GM12874 (cell line): ENCODE data around the gene CSNK1G2.

Experiments used
- CTCF ChIP-seq: IDR thresholded peaks from 2 replicates; pipeline ENCODE4 v1.5.1; 2011; ENCODE audit warnings: low read depth, mild to moderate bottlenecking, control low read depth, low read length, moderate library complexity; ENCODE audit not compliant: insufficient read depth

CSNK1G2 gene

GRCh38 chr19:1970003-1970805, 29.2 kb downstream of the CSNK1G2 start:
- TF ChIP-seq CTCF: no peak

- no peak for TF ChIP-seq CTCF
Measured at GRCh38 chr19:1970806-1971502, 30.0 kb downstream of the CSNK1G2 start.

- no peak for TF ChIP-seq CTCF
Measured at GRCh38 chr19:1974381-1975161, 33.6 kb downstream of the CSNK1G2 start.

- no peak for TF ChIP-seq CTCF
Measured at GRCh38 chr19:1975162-1975480, 34.1 kb downstream of the CSNK1G2 start.

- TF ChIP-seq CTCF: no peak
Measured at GRCh38 chr19:1977120-1977519, 36.1 kb downstream of the CSNK1G2 start.

- no peak for TF ChIP-seq CTCF
Measured at GRCh38 chr19:1978346-1978894, 37.4 kb downstream of the CSNK1G2 start.

GRCh38 chr19:1979017-1979416, 38.0 kb downstream of the CSNK1G2 start:
- no peak for TF ChIP-seq CTCF
